Measurements from ENCODE around the gene CLPTM1L.
"Not testable (repeated sequence)": the region's sequence is repeated elsewhere in the genome, so short reads cannot be mapped to it uniquely, and the experiment has no call there.

Gene CLPTM1L

GRCh38 chr5:1360367-1360766, 15.5 kb upstream of the CLPTM1L start:
- not testable (repeated sequence) for DNase-seq (ENCODE audit: low read depth in 4 of 4, low spot score in 1 of 4)

GRCh38 chr5:1359713-1360112, 14.8 kb upstream of the CLPTM1L start:
- DNase-seq (ENCODE audit: low read depth in 4 of 4, low spot score in 1 of 4): no peak

- no peak for DNase-seq (ENCODE audit: low read depth in 4 of 4, low spot score in 1 of 4)
Measured at GRCh38 chr5:1359031-1359645, 14.2 kb upstream of the CLPTM1L start.

- no peak for DNase-seq (ENCODE audit: low read depth in 4 of 4, low spot score in 1 of 4)
Measured at GRCh38 chr5:1358726-1359025, 13.8 kb upstream of the CLPTM1L start.

- no peak for DNase-seq (ENCODE audit: low read depth in 4 of 4, low spot score in 1 of 4)
Measured at GRCh38 chr5:1357946-1358725, 13.2 kb upstream of the CLPTM1L start.

- DNase-seq (ENCODE audit: low read depth in 4 of 4, low spot score in 1 of 4): no peak
Measured at GRCh38 chr5:1356873-1357787, 12.2 kb upstream of the CLPTM1L start.

GRCh38 chr5:1354576-1354975, 9.7 kb upstream of the CLPTM1L start:
- no peak for DNase-seq (ENCODE audit: low read depth in 4 of 4, low spot score in 1 of 4)

GRCh38 chr5:1352231-1353219, 7.6 kb upstream of the CLPTM1L start:
- DNase-seq (ENCODE audit: low read depth in 4 of 4, low spot score in 1 of 4): no peak

GRCh38 chr5:1351156-1351555, 6.3 kb upstream of the CLPTM1L start:
- DNase-seq (ENCODE audit: low read depth in 4 of 4, low spot score in 1 of 4): no peak

- DNase-seq (ENCODE audit: low read depth in 4 of 4, low spot score in 1 of 4): no peak
Measured at GRCh38 chr5:1349246-1349645, 4.3 kb upstream of the CLPTM1L start.

- DNase-seq (ENCODE audit: low read depth in 4 of 4, low spot score in 1 of 4): no peak
Measured at GRCh38 chr5:1348986-1349245, 4.0 kb upstream of the CLPTM1L start.

- DNase-seq (ENCODE audit: low read depth in 4 of 4, low spot score in 1 of 4): no peak
Measured at GRCh38 chr5:1347571-1347970, 2.7 kb upstream of the CLPTM1L start.

- DNase-seq (ENCODE audit: low read depth in 4 of 4, low spot score in 1 of 4): no peak
Measured at GRCh38 chr5:1346627-1347440, 1.9 kb upstream of the CLPTM1L start.

- DNase-seq (ENCODE audit: low read depth in 4 of 4, low spot score in 1 of 4): no peak
Measured at GRCh38 chr5:1345876-1346626, 1.2 kb upstream of the CLPTM1L start.

- DNase-seq (ENCODE audit: low read depth in 4 of 4, low spot score in 1 of 4): no peak
Measured at GRCh38 chr5:1343931-1344901, 683 bp downstream of the CLPTM1L start.

- DNase-seq (ENCODE audit: low read depth in 4 of 4, low spot score in 1 of 4): no peak
Measured at GRCh38 chr5:1343315-1343751, 1.6 kb downstream of the CLPTM1L start.

- not testable (repeated sequence) for DNase-seq (ENCODE audit: low read depth in 4 of 4, low spot score in 1 of 4)
Measured at GRCh38 chr5:1342711-1343110, 2.2 kb downstream of the CLPTM1L start.

GRCh38 chr5:1342268-1342667, 2.6 kb downstream of the CLPTM1L start:
- no peak for DNase-seq (ENCODE audit: low read depth in 4 of 4, low spot score in 1 of 4)

Measured in stimulated activated CD4-positive, alpha-beta T cell treated with anti-CD3 and anti-CD28 coated beads, Interleukin-1b, Interleukin-23, amount 100 ng/mL, for 24 hours (primary cell).